Measurements from ENCODE around the gene ERMP1. TPM values are rescaled to one million over a fixed set of nuclear protein-coding genes. Genes with fewer than 3 reads are reported as not detected.
A peak's percentile ranks its signal among the peaks of the same experiment; 100 is the strongest.
"Not testable (repeated sequence)": the region's sequence is repeated elsewhere in the genome, so short reads cannot be mapped to it uniquely, and the experiment has no call there.

Gene ERMP1
- polyA plus RNA-seq, 1 donor from 2014 or later, result 7.8 TPM

- H3K9me2 ChIP-seq (ENCODE audit: insufficient read depth, low read length), result no peaks in the 10 kb centered on the region
- no peak overlapping the region for H3K4me3 ChIP-seq (ENCODE audit: low read length)
- H3K27ac ChIP-seq (ENCODE audit: low read length), result no peak overlapping the region
- no peaks in the 10 kb centered on the region for H3K79me2 ChIP-seq (replicated peaks; ENCODE audit: insufficient read depth, low read length)
- H3K27me3 ChIP-seq (ENCODE audit: insufficient read depth, low read depth, low read length), result no peaks in the 10 kb centered on the region
- H4K20me1 ChIP-seq (ENCODE audit: insufficient read depth), result no peaks in the 10 kb centered on the region
- no peak overlapping the region for H3K9ac ChIP-seq (ENCODE audit: low read length)
- TF ChIP-seq TAF1 (IDR thresholded peaks at IDR 0.05; ENCODE audit: low read depth), result no peak
- no peak for TF ChIP-seq POLR2AphosphoS5 (IDR thresholded peaks at IDR 0.05)
- TF ChIP-seq EZH2 (IDR thresholded peaks at IDR 0.05; ENCODE audit: borderline replicate concordance, insufficient read depth, low read length, poor library complexity, severe bottlenecking), result no peak
- TF ChIP-seq RAD21 (conservative IDR thresholded peaks at IDR 0.05), result no peak
- no peak for TF ChIP-seq REST (IDR thresholded peaks at IDR 0.05; ENCODE audit: borderline replicate concordance)
- TF ChIP-seq MXI1 (conservative IDR thresholded peaks at IDR 0.05; ENCODE audit: poor library complexity, severe bottlenecking), result no peak
- no peak overlapping the region for H2AFZ ChIP-seq (ENCODE audit: low read depth, low read length)
- H3K36me3 ChIP-seq (ENCODE audit: insufficient read depth, low read length), result no peaks in the 10 kb centered on the region
- H3F3A ChIP-seq (ENCODE audit: insufficient read depth, low read length, poor library complexity, severe bottlenecking), result no peaks in the 10 kb centered on the region
- no peak overlapping the region for H3K4me2 ChIP-seq (ENCODE audit: low read length)
- H3K9me3 ChIP-seq (ENCODE audit: low read length), result no peaks in the 10 kb centered on the region
Observed at GRCh38 chr9:5800969-5801738, 31.8 kb downstream of the ERMP1 start.

GRCh38 chr9:5800378-5800777 lies 32.5 kb downstream of the ERMP1 start:
- H3K27me3 ChIP-seq (ENCODE audit: insufficient read depth, low read depth, low read length); H2AFZ ChIP-seq (ENCODE audit: low read depth, low read length); H3K79me2 ChIP-seq (replicated peaks; ENCODE audit: insufficient read depth, low read length); H3F3A ChIP-seq (ENCODE audit: insufficient read depth, low read length, poor library complexity, severe bottlenecking); H3K9ac ChIP-seq (ENCODE audit: low read length); H3K27ac ChIP-seq (ENCODE audit: low read length); H3K36me3 ChIP-seq (ENCODE audit: insufficient read depth, low read length); H3K4me2 ChIP-seq (ENCODE audit: low read length); H3K9me2 ChIP-seq (ENCODE audit: insufficient read depth, low read length); H4K20me1 ChIP-seq (ENCODE audit: insufficient read depth); H3K4me3 ChIP-seq (ENCODE audit: low read length); H3K9me3 ChIP-seq (ENCODE audit: low read length): not testable (repeated sequence)

- Histone ChIP-seq H3K4me3 (ENCODE audit: low read length) (no peak overlapping the region), H3K27ac (ENCODE audit: low read length) (no peak overlapping the region), H3K36me3 (ENCODE audit: insufficient read depth, low read length) (no peaks in the 10 kb centered on the region), H3K79me2 (replicated peaks; ENCODE audit: insufficient read depth, low read length) (no peaks in the 10 kb centered on the region), H3K9me3 (ENCODE audit: low read length) (no peaks in the 10 kb centered on the region), H3K9me2 (ENCODE audit: insufficient read depth, low read length) (no peaks in the 10 kb centered on the region), H3K27me3 (ENCODE audit: insufficient read depth, low read depth, low read length) (no peaks in the 10 kb centered on the region), H3K4me2 (ENCODE audit: low read length) (no peak overlapping the region), H3F3A (ENCODE audit: insufficient read depth, low read length, poor library complexity, severe bottlenecking) (no peaks in the 10 kb centered on the region), H2AFZ (ENCODE audit: low read depth, low read length) (no peak overlapping the region), H3K9ac (ENCODE audit: low read length) (no peak overlapping the region), H4K20me1 (ENCODE audit: insufficient read depth) (no peaks in the 10 kb centered on the region)
- TF ChIP-seq SMC3 (conservative IDR thresholded peaks at IDR 0.05; ENCODE audit: poor library complexity), result peak; percentile 68
- no peak for TF ChIP-seq TAF1 (IDR thresholded peaks at IDR 0.05; ENCODE audit: low read depth)
- TF ChIP-seq RAD21 (conservative IDR thresholded peaks at IDR 0.05), result peak; percentile 68
- peak; percentile 72 for TF ChIP-seq CTCF (IDR thresholded peaks at IDR 0.05; ENCODE audit: poor library complexity, severe bottlenecking)
Observed at GRCh38 chr9:5799314-5799713, 33.6 kb downstream of the ERMP1 start.
